Gastrocnemius medialis (tissue), 4 donors: Measurements from ENCODE around the gene KRT86. TPM values are rescaled to one million over a fixed set of nuclear protein-coding genes. Genes with fewer than 3 reads are reported as not detected.

Experiments used
- ATAC-seq, 2 donors: fragments of 150-250 bp; one replicate each; pipeline ENCODE4 v1.9.1; 2016
- DNase-seq, 2 donors: peaks; one replicate each; pipeline ENCODE4 v3.0.0-alpha.2; 2019
- H3K27ac ChIP-seq, 4 donors: fragments of 200-600 bp; sonication (generic); 1 replicate in 1 of 4; 2 replicates in 3 of 4; pipeline ENCODE4 v1.5.1; 2016 to 2018; ENCODE audit warnings: mild to moderate bottlenecking in 2 of 4, moderate library complexity in 1 of 4
- H3K27me3 ChIP-seq, 3 donors: fragments of 200-600 bp; sonication (generic) in 2 of 3; 1 replicate in 1 of 3; 2 replicates in 2 of 3; pipeline versions ENCODE4 v1.5.1 to v1.6.0; 2016 to 2019; ENCODE audit warnings: mild to moderate bottlenecking in 1 of 3, moderate library complexity in 1 of 3
- H3K36me3 ChIP-seq, 2 donors: fragments of 200-600 bp; sonication (generic) in 1 of 2; one replicate each; pipeline ENCODE4 v1.5.1; 2017 to 2018
- H3K4me1 ChIP-seq, 2 donors: fragments of 200-600 bp; sonication (generic) in 1 of 2; one replicate each; pipeline ENCODE4 v1.5.1; 2016 to 2017; ENCODE audit warnings: mild to moderate bottlenecking in 2 of 2
- H3K4me3 ChIP-seq, 4 donors: fragments of 200-600 bp; sonication (generic) in 3 of 4; 1 replicate in 1 of 4; 2 replicates in 3 of 4; pipeline ENCODE4 v1.5.1; 2016 to 2019; ENCODE audit warnings: mild to moderate bottlenecking in 2 of 4
- H3K9me3 ChIP-seq, 3 donors: fragments of 200-600 bp; sonication (generic) in 2 of 3; 1 replicate in 1 of 3; 2 replicates in 2 of 3; pipeline ENCODE4 v1.5.1; 2016 to 2019
- CTCF ChIP-seq, 5 experiments: fragments of 450-650 bp in 3 of 5; fragments of 200-600 bp in 2 of 5; sonication (generic) in 2 of 5; IDR thresholded peaks in 4 of 5; conservative IDR thresholded peaks in 1 of 5; 1 replicate in 4 of 5; 2 replicates in 1 of 5; pipeline ENCODE4 v1.5.1; 2016 to 2019; ENCODE audit warnings: antibody characterized with exemption in 5 of 5, mild to moderate bottlenecking in 3 of 5, moderate library complexity in 3 of 5
- POLR2A ChIP-seq, 2 donors: fragments of 450-650 bp; IDR thresholded peaks; one replicate each; pipeline ENCODE4 v1.6.1; 2017; ENCODE audit warnings: antibody characterized with exemption in 2 of 2, mild to moderate bottlenecking in 2 of 2, moderate library complexity in 2 of 2
- in situ Hi-C, 4 donors: fragments of 200-750 bp; cut with MboI; loops; one replicate each; pipeline versions ENCODE4 v1.15.0 to v1.8.0; 2017; ENCODE audit warnings: low sequenced_read_pairs in 4 of 4
- intact Hi-C: fragments of 100-400 bp; cut with DNase I; formaldehyde crosslinking; loops from one replicate; pipeline ENCODE4 v1.15.1; 2023; ENCODE audit warnings: low total_unique reads
- total RNA-seq, 4 donors: library from RNA; depleted of rRNA; stranded (reverse); fragments of >200 nt; gene quantifications; one replicate each; pipeline versions ENCODE4 v1.1.0 to v1.2.3, GENCODE V29; 2016

The KRT86 gene
- total RNA-seq, 4 donors from 2014 or later: 0.24 TPM; not detected in 3

- in situ Hi-C loops: no loop called here
- intact Hi-C loops: loop anchor here (2.0 kb wide), 1 partner anchor 25 kb away; no protein-coding TSS in a partner anchor
- no peak for TF ChIP-seq CTCF (IDR thresholded peaks at IDR 0.05 in 4 of 5, conservative IDR thresholded peaks at IDR 0.05 in 1 of 5)
- Histone ChIP-seq H3K4me1 (peaks cover 5 to 8% of the 10 kb centered on the region in 2 donors), H3K4me3 (no peak overlapping the region), H3K27me3 (no peaks in the 10 kb centered on the region), H3K27ac (no peak overlapping the region), H3K36me3 (no peaks in the 10 kb centered on the region), H3K9me3 (no peaks in the 10 kb centered on the region)
- no peak for ATAC-seq
- DNase-seq: peak in 1 of 2 donors; percentile 2
These were observed 31.7 kb downstream of the KRT86 start for GRCh38 chr12:52305921-52306705.

- intact Hi-C loops: loop anchor here (2.0 kb wide), 1 partner anchor 26 kb away; no protein-coding TSS in a partner anchor
- DNase-seq: no peak
- H3K27me3 ChIP-seq: no peaks in the 10 kb centered on the region
- ATAC-seq: no peak
- TF ChIP-seq POLR2A (IDR thresholded peaks at IDR 0.05) (no peak), CTCF (IDR thresholded peaks at IDR 0.05 in 4 of 5, conservative IDR thresholded peaks at IDR 0.05 in 1 of 5) (no peak)
- H3K27ac ChIP-seq: no peak overlapping the region
- H3K4me3 ChIP-seq: no peak overlapping the region
- no peaks in the 10 kb centered on the region for H3K9me3 ChIP-seq
- in situ Hi-C loops: no loop called here
- H3K4me1 ChIP-seq: peaks cover 5 to 8% of the 10 kb centered on the region in 2 donors
- no peaks in the 10 kb centered on the region for H3K36me3 ChIP-seq
These were observed 32.3 kb downstream of the KRT86 start for GRCh38 chr12:52306731-52307130.

- intact Hi-C loops (loop anchor here (2.0 kb wide), 2 partner anchors 19 to 27 kb away; no protein-coding TSS in a partner anchor), in situ Hi-C loops (no loop called here)
- no peaks in the 10 kb centered on the region for H3K9me3 ChIP-seq
- no peaks in the 10 kb centered on the region for H3K36me3 ChIP-seq
- H3K27ac ChIP-seq: peak overlapping the region in 2 of 4 donors; percentile 35 to 77
- TF ChIP-seq CTCF (IDR thresholded peaks at IDR 0.05 in 4 of 5, conservative IDR thresholded peaks at IDR 0.05 in 1 of 5) (peak in 4 of 5 experiments; percentile 24 to 51 (median 33)), POLR2A (IDR thresholded peaks at IDR 0.05) (peak in 1 of 2 donors; percentile 33)
- peak overlapping the region; percentile 51 to 78 (median 54) for H3K4me3 ChIP-seq
- no peaks in the 10 kb centered on the region for H3K27me3 ChIP-seq
- peak; percentile 89 to 94 for ATAC-seq
- peaks cover 5 to 8% of the 10 kb centered on the region in 2 donors for H3K4me1 ChIP-seq
- DNase-seq: peak; percentile 19 to 76
These were observed 33.7 kb downstream of the KRT86 start for GRCh38 chr12:52307836-52308805.

GRCh38 chr12:52308806-52309425 lies 34.5 kb downstream of the KRT86 start:
- peak overlapping the region; percentile 51 to 78 (median 54) for H3K4me3 ChIP-seq
- in situ Hi-C loops (no loop called here), intact Hi-C loops (loop anchor here (2.0 kb wide), 1 partner anchor 18 kb away; no protein-coding TSS in a partner anchor)
- ATAC-seq: peak in 1 of 2 donors; percentile 22
- H3K9me3 ChIP-seq: no peaks in the 10 kb centered on the region
- TF ChIP-seq POLR2A (IDR thresholded peaks at IDR 0.05): no peak
- no peak for TF ChIP-seq CTCF (IDR thresholded peaks at IDR 0.05 in 4 of 5, conservative IDR thresholded peaks at IDR 0.05 in 1 of 5)
- no peaks in the 10 kb centered on the region for H3K36me3 ChIP-seq
- peak overlapping the region in 2 of 4 donors; percentile 35 to 77 for H3K27ac ChIP-seq
- H3K4me1 ChIP-seq: peaks cover 5 to 8% of the 10 kb centered on the region in 2 donors
- H3K27me3 ChIP-seq: no peaks in the 10 kb centered on the region
- DNase-seq: no peak
